HG03565 (cell line): ENCODE data around the gene ACOX2.

Source experiments
- ATAC-seq: cut with Tn5 transposase; IDR thresholded peaks from one replicate; pipeline ENCODE4 v1.9.1; 2021; ENCODE audit warnings: mild to moderate bottlenecking, moderate library complexity; ENCODE audit not compliant: unreplicated experiment

The ACOX2 gene

DNA sequence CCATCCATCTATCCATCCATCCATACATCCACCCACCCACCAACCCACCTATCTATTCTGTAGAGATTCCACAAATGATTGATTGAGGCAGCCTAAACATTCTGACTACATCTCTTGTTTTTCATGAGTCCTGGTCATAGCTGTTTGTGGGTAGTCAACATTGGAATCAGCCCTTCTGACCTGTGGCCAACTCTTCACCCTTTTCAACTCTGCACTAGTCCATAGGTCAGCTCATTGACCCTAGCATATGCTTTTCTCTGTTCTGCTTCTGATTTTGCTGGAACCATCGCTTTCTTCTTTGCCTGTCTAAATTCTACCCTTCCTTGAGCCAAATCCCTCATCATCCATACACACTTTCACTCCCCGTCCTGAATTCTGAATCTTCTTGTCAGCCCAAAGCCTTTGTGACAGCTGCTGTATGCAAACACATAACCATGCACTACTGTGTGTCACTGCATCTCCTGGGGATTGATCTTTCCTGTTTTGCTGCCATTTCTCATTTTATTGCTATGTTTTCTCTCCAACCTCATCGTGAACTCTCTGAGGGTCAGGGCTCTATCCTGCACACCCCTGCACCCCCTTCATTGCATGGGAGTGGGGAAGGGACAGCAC, 61.9 kb downstream of the ACOX2 start:
- ATAC-seq = no peak

DNA sequence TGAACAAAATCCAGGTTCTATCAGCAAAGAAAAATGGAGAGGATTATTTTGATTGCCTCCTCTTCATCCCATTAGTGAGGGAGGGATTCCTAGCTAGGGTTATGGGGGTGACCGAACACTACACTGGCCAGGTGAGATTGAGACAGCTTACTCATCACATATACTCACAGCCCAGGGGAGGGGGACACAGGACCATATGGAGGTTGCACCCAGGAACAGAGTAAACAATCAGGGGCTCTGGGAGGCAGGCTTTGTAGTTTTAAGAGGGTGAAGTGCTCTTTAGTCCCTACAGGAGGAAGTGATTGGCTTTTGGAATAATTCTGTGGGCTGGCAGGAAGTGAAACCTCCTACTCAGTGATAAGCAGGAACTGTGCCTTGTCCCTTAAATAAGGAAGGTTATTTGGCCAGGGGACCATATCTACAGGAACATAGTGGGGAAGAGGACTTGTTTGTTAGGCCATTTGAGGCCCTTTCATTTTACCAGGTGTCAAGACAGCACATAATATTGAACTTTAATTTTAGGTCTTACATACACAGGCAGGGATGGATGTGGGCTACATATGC, 62.6 kb downstream of the ACOX2 start:
- ATAC-seq = no peak

DNA sequence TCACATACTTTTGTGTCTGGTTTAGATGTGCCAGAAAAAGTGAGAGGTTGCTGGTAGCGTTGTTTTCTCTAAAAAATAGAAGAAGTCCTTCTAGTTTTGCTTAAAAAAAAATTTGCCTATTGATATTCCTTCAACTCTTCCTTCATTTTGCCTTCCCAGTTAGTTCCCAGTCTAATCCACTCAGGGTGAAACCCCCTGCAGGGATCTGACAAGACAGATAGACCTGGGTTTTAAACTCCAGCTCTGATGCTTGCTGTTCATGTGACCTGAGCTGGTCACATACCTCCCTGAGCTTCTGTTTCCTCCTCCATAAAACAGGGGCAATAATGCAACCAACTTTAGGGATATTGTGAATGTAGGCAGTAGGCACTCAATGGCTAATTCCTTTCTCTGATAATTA, 63.7 kb downstream of the ACOX2 start:
- no peak for ATAC-seq

DNA sequence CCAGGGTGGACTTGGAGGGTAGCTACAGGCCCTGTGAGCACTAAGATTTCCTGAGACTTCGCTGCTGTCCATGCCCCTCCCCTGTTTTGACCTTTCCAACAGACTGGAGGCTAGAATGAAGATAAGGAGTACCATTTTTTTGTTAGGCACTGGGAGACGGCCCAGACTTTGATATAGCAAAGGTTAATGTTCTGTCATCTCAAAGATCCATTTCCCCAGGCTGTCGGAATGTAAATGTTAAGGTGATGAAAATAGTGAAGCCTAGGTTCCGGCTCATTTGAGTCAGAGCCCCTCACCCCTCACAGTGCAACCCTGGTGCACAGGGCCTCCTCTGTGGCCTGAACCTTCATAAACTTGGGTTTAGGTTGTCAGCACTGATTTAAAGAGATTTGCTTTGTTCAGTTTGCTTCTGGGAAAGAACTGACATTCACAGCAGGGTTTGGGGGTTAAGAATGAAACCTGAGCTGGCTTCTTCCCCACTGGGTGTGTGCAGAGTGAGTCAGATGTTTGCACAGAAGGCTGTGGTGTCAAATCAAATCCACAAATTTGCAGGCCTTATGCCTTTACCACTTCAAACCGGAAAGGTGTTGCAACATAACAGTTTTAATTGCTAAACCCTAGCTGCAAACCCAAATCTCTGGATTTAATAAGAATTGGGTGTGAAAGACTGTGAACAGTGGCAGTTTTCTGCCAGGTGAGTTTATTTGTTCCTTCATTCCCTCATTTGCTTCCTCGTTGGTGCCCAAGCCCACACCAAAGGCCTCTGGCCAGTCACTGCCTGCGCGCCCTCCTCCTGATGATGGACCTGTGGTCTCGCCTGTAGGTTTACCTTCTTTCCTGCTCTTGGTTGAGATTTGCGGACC, 65.7 kb downstream of the ACOX2 start:
- ATAC-seq = no peak

DNA sequence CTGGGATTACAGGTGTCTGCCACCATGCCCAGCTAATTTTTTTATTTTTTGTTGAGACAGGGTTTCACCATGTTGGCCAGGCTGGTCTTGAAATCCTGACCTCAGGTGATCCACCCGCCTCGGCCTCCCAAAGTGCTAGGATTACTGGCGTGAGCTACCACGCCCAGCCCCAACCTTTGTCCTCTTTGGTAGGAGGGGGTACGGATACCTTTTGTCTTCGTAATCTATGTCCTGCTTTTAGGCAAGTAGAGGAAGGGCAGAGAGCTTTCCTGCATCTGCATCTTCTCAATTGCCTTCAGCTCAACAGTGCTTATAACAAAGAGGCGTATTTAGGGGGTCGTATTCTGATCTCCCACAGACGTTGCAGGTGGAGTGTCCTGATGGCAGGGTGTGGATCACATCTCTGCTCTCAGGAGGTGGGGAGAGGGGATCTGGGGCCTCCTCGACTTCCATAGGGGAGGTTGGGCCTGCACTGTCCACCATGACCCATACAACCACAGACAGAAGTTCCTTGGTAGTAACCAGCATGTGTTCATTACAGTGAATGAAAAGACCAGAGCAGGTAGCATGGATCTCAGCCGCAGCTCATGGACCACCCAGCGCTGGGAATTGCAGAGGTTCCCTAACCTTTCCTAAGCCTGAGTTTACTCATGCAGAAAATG, 66.5 kb downstream of the ACOX2 start:
- ATAC-seq = no peak

DNA sequence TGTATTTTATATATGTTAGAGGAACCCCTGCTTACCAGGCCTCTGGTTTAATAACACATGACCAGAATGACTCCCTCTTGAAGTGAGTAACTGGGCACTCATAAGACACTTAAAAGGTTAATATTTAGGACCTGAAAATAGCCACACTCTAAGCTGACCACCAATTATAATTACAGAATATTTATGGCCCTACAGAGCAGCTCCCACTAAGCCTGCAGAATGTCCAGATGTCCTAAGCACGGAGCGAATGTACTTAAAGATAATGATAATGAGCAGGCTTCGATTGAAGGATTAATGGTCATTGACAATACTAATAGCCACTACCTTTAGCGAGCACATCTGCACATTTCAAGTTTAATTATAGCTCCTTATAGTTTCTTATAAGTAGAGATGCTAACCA, 67.9 kb downstream of the ACOX2 start:
- no peak for ATAC-seq

DNA sequence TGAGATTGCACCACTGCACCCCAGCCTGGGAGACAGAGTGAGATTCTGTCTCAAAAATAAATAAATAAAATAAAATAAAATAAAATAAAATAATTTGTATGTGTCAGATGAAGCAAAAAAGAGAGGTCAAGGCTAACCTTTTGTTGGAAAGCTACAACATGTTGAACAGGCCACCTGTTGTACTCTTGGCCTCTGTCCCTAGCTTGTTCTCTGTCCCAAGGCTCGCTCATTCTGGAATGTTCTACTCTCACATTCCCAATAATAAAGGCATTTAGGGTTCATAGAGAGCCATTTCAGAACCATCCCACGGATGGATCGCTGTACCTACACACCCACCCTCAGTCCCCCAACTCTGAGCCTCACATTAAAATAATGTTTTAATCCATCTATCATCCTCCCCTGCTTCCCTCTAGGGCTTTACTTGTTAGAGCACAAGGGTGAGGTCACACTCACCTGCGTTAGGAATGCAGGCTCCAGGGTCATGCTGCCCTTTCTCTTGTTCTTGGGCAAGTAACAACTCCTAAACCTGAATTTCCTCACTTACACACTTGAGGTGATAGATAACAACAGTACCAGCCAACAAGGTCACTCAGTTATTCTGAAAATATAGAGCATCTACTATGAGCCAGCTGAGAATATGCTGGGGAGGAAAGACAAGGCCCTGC, 70.0 kb downstream of the ACOX2 start:
- ATAC-seq = no peak

DNA sequence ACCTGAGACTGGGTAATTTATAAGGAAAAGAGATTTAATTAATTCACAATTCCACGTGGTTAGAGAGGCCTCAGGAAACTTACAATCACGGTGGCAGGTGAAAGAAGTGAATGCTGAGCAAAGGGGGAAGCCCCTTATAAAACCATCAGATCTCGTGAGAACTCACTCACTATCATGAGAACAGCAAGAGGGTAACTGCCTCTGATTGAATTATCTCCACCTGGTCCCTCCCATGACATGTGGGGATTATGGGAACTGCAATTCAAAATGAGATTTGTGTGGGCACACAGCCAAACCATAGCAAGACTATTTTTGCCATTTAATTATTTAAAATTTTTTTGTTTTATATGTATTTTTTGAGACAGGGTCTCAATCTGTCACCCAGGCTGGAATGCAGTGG, 72.1 kb downstream of the ACOX2 start:
- ATAC-seq = no peak

DNA sequence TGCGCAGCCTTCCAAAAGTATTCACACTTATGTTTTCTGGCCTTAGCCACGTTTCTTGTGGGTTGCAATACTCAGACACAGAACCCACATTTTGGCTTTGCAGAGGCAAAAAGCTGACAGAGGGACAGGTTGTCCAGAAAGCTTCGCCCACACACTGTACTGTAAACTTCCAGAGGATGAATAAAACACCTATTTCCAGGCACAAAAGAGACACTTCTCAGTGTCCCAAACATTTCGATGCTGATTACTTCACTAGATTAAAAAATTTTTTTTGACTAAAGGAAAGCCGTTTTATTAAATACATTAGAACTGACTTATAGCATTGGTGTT, 73.1 kb downstream of the ACOX2 start:
- ATAC-seq = no peak

DNA sequence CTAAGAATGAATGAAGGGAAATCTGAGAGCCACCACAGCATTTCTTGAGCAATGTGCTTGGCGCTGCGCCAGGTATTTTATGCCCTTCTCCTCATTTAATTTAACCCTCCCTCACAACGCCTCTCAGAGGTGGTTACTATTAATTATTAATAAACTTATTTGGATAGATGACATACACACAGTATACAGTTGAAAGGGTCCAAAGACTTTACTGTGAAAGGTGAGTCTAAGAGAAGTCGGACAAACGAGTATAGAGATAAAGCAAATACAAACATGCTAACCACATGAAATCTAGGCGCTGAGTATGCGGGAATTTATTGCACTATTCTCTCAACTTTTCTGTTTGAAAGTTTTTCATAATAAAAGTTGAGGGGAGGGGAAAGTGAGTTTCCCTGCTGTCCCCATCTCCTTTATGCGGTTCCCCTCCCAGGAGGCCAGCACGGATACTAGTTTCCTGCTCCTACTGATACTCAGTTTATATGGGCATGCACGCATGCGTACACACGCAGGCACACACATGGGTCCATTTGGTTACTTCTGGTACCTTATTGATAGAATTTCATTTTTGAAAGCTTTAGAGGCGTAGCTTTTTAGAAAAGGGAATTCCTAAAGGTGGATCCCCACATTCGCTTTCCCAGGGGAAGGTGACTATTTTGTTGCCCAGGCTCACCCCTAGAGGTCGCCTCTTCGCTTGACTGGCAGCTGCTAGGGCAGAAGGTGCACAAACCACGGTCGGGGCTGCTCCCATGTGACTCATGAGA, 73.6 kb downstream of the ACOX2 start:
- peak; percentile 84 for ATAC-seq

DNA sequence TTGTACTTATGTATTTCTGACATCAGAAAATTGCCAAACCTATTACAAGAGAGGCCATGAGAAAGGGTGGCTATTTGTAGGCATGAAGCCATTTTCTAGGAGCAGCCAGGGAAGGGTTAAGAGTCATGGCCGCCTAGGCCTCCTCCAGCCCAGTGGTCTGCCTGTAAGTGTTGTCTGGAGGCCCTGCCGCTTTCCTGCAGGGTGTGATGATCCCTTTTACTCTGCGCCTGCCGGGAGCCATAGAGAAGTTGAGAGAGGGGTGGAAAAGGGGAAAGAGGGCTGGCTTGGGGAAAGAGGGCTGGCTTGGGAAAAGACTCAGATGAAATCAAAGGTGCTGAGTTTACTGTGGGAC, 74.2 kb downstream of the ACOX2 start:
- ATAC-seq = no peak

DNA sequence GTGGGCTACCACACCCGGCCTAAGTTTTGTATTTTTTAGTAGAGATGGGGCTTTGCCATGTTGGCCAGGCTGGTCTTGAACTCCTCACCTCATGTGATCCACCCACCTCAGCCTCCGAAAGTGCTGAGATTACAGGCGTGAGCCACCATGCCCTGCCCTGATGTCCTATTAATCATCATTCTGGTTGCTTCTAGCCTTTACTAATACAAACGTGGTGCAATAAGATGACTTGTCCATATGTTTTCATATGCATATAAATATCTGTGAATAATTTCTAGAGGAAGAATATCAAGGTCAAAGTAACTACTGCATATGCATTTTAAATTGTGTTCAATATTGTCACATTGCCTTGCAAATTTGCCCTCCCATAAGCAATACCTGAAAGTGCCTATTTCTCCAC, 77.8 kb downstream of the ACOX2 start:
- no peak for ATAC-seq
